ENCODE results near the gene ADAT2.

DNA sequence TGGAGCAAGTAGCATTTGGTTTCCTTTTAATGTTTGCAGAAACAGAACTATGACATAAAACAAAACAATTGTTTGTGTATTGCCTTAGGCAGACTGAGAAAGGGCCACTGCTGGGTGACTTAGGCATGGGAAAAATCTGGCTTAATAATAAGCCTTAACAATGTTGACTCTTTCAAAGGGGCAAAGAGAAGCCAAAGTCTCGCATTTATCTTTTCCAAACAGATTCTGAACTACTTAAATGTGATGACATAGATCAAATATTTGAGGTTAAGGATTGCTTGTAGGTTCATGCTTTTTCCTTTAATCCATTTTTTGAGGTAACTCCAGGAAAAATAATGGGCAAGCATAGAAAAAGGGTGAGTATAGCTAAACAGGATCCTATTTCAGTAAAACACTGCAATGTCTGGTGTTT, 39.6 kb downstream of the ADAT2 start:
- TF ChIP-seq CTCF (IDR thresholded peaks at IDR 0.05) (no peak), POLR2A (IDR thresholded peaks at IDR 0.05) (no peak)

All from uterus (tissue), 2 donors.